K562 (cell line): Measurements from ENCODE around the gene IL27RA. TPM values are rescaled to one million over a fixed set of nuclear protein-coding genes. Genes with fewer than 3 reads are reported as not detected.

Experiments used
- EGR1 ChIP-seq: fragments of 450-650 bp; conservative IDR thresholded peaks from 2 replicates; pipeline ENCODE4 v1.6.1; 2017; ENCODE audit warnings: mild to moderate bottlenecking
- FOXJ2 ChIP-seq: fragments of 200-800 bp; sonication (Bioruptor generic); IDR thresholded peaks from 2 replicates; pipeline ENCODE4 v1.6.1; 2016; ENCODE audit warnings: missing genetic modification characterization, missing compliant biosample characterization
- KDM1A ChIP-seq, 2 experiments: fragments of 450-650 bp; IDR thresholded peaks; 2 replicates each; pipeline ENCODE4 v1.6.1; 2016; ENCODE audit warnings: mild to moderate bottlenecking in 2 of 2
- MYNN ChIP-seq, 2 experiments: sonication (generic); formaldehyde crosslinking in 1 of 2; IDR thresholded peaks; 2 replicates each; pipeline versions ENCODE4 v1.5.0 to v1.6.1; 2016 to 2020; ENCODE audit warnings: antibody characterized with exemption in 1 of 2, missing genetic modification reagents in 1 of 2
- NR2F6 ChIP-seq: fragments of 450-650 bp; formaldehyde crosslinking; IDR thresholded peaks from 2 replicates; pipeline ENCODE4 v1.4.0; 2020; ENCODE audit warnings: mild to moderate bottlenecking
- PTRF ChIP-seq: fragments of 450-650 bp; IDR thresholded peaks from 2 replicates; pipeline ENCODE4 v1.6.1; 2016; ENCODE audit warnings: mild to moderate bottlenecking, missing genetic modification characterization, missing compliant biosample characterization
- ZNF282 ChIP-seq: sonication (generic); formaldehyde crosslinking; IDR thresholded peaks from 2 replicates; pipeline ENCODE4 v1.8.1; 2023; ENCODE audit warnings: missing genetic modification reagents
- ZNF778 ChIP-seq: fragments of 450-650 bp; formaldehyde crosslinking; IDR thresholded peaks from 2 replicates; pipeline ENCODE4 v1.4.0; 2020; ENCODE audit warnings: mild to moderate bottlenecking, moderate library complexity
- polyA plus RNA-seq, 8 experiments: library from polyadenylated mRNA; depleted of rRNA in 4 of 8; stranded (reverse) in 5 of 8; unstranded in 3 of 8; fragments of >200 nt; fragmentation: Nextera tagmentation in 2 of 8; fragmentation: Illumina TruSeq in 1 of 8; extraction: Ambion mirVana in 2 of 8; extraction: Trizol in 1 of 8; gene quantifications; 2 replicates each; pipeline versions ENCODE4 v1.2.1 to v1.2.3, GENCODE V29; 2011 to 2014; ENCODE audit warnings: inconsistent platforms in 1 of 8, missing spikeins in 1 of 8
- total RNA-seq, 7 experiments: library from RNA; depleted of rRNA in 6 of 7; stranded (reverse); fragments of >200 nt in 6 of 7; fragmentation: Illumina TruSeq in 2 of 7; extraction: Trizol in 2 of 7; gene quantifications; 2 replicates each; pipeline versions ENCODE4 v1.2.1 to v1.2.3, GENCODE V29; 2011 to 2021; ENCODE audit warnings: low replicate concordance in 1 of 7
- TF ChIP-seq, protein P1 (sequence below): fragments of 250-450 bp; sonication (Bioruptor Pico); IDR thresholded peaks from 2 replicates; pipeline ENCODE4 v1.5.0; 2021; ENCODE audit warnings: mild to moderate bottlenecking, moderate library complexity
- TF ChIP-seq, protein P2 (sequence below), 2 experiments: fragments of 450-650 bp; formaldehyde crosslinking in 1 of 2; IDR thresholded peaks; 2 replicates each; pipeline versions ENCODE4 v1.4.0 to v1.6.1; 2014 to 2020; ENCODE audit warnings: mild to moderate bottlenecking in 2 of 2, borderline replicate concordance in 1 of 2, low read depth in 1 of 2
- TF ChIP-seq, protein P3 (sequence below): sonication (generic); formaldehyde crosslinking; IDR thresholded peaks from 2 replicates; pipeline ENCODE4 v1.9.0; 2022; ENCODE audit warnings: mild to moderate bottlenecking, missing genetic modification reagents
- TF ChIP-seq, protein P4 (sequence below): fragments of 250-450 bp; sonication (Bioruptor Pico); IDR thresholded peaks from 2 replicates; pipeline ENCODE4 v1.5.0; 2020; ENCODE audit warnings: mild to moderate bottlenecking

IL27RA gene
- total and polyA plus RNA-seq, 9 of the 15 experiments (the other 6 are each of a cell fraction or from before 2014, with no cell fraction given) = 1.9 to 15.9 (median 12.0) TPM

DNA sequence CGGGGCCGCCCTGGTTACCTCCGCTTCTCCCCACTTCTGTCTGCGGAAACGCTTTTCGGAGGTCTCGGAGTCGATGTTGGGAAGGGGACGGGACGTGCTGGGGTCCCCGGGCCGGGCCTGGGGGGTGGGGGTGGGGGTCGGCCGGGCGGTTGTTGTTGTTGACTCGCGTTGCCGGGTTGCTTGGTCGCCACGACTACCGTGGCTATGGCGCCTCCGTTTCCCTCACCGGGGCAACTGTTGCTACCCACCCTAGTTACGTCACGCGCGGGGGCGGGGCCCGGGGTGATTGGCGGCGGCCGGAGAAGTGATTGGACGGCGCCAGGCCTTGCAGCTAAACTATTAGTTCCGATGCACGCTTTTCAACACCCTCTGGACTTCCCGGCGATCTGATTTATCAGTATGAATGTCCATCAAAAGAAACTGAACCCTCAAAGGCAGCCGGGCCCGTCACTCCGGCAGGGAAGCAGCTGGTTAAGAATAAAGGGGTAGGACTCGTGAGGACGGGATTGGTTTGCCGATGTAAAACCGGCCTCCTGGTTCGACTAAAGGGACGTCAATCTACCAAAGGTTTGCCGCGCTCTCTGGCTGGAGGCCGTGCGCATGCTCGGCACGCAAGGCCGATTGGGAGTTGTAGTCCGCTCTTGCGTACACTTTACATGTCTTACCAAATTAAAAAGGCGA is 25.3 kb upstream of the IL27RA start, which contains the start of gene RFX1 (continued):
- no peak for TF ChIP-seq ZNF778
- TF ChIP-seq NR2F6 (CRISPR knock-in tag) = no peak
- TF ChIP-seq PTRF (tag) = no peak
- TF ChIP-seq, protein P1, sequence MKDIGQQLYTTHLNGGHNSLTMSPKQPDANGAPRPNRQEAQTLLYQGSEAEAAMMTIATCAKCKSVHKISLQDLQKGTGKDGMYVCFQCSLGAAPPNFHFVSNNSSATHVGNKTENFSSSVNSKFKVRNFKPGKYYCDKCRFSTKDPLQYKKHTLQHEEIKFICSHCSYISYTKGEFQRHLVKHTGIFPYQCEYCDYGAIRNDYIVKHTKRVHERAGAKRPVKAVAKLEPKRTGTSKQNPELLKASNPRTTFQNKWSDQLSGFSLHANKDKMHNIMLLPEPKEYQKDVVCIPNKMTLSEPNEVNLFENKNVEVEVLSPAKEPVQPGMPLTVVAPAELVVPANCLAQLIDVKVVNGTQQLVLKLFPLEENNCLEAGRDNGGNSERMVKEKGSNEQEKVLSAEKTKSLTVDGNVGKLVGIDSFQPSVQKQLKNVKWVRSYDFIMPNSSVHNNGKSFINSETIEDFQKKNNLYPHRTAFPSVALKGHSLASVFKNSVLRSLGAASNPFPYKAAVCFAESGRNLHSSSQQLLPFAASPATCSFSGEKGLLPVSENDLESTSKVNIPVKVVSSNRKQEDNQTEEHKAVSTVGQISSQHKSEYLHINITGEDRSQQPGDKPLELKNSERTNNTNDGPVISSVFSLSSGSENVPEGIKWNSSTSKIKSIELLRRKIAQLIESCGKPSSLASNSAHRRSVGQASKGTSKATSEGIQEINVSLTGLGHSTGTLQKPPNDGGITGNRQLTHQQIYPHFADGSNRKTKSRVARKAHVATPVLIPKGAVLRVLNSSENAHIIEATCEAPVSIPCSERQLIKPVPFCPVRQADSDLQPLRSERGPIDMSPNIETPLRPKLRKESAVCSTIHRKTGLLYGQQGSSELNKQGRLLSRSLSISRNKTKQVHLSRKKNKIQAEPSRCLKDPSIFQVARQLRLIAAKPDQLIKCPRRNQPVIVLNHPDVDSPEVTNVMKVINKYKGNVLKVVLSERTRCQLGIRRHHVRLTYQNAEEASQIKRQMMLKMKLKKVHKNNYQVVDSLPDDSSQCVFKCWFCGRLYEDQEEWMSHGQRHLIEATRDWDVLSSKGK (CRISPR knock-in tag) = no peak
- peak; percentile 98 for TF ChIP-seq MYNN (IDR thresholded peaks at IDR 0.05)
- TF ChIP-seq MYNN (CRISPR knock-in tag; IDR thresholded peaks at IDR 0.05) = peak; percentile 84
- TF ChIP-seq, protein P2, sequence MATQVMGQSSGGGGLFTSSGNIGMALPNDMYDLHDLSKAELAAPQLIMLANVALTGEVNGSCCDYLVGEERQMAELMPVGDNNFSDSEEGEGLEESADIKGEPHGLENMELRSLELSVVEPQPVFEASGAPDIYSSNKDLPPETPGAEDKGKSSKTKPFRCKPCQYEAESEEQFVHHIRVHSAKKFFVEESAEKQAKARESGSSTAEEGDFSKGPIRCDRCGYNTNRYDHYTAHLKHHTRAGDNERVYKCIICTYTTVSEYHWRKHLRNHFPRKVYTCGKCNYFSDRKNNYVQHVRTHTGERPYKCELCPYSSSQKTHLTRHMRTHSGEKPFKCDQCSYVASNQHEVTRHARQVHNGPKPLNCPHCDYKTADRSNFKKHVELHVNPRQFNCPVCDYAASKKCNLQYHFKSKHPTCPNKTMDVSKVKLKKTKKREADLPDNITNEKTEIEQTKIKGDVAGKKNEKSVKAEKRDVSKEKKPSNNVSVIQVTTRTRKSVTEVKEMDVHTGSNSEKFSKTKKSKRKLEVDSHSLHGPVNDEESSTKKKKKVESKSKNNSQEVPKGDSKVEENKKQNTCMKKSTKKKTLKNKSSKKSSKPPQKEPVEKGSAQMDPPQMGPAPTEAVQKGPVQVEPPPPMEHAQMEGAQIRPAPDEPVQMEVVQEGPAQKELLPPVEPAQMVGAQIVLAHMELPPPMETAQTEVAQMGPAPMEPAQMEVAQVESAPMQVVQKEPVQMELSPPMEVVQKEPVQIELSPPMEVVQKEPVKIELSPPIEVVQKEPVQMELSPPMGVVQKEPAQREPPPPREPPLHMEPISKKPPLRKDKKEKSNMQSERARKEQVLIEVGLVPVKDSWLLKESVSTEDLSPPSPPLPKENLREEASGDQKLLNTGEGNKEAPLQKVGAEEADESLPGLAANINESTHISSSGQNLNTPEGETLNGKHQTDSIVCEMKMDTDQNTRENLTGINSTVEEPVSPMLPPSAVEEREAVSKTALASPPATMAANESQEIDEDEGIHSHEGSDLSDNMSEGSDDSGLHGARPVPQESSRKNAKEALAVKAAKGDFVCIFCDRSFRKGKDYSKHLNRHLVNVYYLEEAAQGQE (IDR thresholded peaks at IDR 0.05; ENCODE audit: borderline replicate concordance) = no peak
- TF ChIP-seq, protein P2 (CRISPR knock-in tag; IDR thresholded peaks at IDR 0.05; ENCODE audit: low read depth) = no peak
- TF ChIP-seq, protein P3, sequence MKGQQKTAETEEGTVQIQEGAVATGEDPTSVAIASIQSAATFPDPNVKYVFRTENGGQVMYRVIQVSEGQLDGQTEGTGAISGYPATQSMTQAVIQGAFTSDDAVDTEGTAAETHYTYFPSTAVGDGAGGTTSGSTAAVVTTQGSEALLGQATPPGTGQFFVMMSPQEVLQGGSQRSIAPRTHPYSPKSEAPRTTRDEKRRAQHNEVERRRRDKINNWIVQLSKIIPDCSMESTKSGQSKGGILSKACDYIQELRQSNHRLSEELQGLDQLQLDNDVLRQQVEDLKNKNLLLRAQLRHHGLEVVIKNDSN (CRISPR knock-in tag) = peak; percentile 43; the same call in 1 of the 2 replicates
- TF ChIP-seq KDM1A (IDR thresholded peaks at IDR 0.05) = no peak
- peak; percentile 91 for TF ChIP-seq EGR1
- peak; percentile 100 for TF ChIP-seq FOXJ2
- no peak for TF ChIP-seq ZNF282 (CRISPR knock-in tag)
- TF ChIP-seq, protein P4, sequence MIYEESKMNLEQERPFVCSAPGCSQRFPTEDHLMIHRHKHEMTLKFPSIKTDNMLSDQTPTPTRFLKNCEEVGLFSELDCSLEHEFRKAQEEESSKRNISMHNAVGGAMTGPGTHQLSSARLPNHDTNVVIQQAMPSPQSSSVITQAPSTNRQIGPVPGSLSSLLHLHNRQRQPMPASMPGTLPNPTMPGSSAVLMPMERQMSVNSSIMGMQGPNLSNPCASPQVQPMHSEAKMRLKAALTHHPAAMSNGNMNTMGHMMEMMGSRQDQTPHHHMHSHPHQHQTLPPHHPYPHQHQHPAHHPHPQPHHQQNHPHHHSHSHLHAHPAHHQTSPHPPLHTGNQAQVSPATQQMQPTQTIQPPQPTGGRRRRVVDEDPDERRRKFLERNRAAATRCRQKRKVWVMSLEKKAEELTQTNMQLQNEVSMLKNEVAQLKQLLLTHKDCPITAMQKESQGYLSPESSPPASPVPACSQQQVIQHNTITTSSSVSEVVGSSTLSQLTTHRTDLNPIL = no peak
